NCI-H187 (cell line): Measurements from ENCODE around the gene TTBK1.
"Not testable (repeated sequence)": the region's sequence is repeated elsewhere in the genome, so short reads cannot be mapped to it uniquely, and the experiment has no call there.

Experiments
- DNase-seq, 2 experiments: peaks; one replicate each; lab custom pipeline; 2025; lab: John Stamatoyannopoulos, UW

Gene TTBK1

DNA sequence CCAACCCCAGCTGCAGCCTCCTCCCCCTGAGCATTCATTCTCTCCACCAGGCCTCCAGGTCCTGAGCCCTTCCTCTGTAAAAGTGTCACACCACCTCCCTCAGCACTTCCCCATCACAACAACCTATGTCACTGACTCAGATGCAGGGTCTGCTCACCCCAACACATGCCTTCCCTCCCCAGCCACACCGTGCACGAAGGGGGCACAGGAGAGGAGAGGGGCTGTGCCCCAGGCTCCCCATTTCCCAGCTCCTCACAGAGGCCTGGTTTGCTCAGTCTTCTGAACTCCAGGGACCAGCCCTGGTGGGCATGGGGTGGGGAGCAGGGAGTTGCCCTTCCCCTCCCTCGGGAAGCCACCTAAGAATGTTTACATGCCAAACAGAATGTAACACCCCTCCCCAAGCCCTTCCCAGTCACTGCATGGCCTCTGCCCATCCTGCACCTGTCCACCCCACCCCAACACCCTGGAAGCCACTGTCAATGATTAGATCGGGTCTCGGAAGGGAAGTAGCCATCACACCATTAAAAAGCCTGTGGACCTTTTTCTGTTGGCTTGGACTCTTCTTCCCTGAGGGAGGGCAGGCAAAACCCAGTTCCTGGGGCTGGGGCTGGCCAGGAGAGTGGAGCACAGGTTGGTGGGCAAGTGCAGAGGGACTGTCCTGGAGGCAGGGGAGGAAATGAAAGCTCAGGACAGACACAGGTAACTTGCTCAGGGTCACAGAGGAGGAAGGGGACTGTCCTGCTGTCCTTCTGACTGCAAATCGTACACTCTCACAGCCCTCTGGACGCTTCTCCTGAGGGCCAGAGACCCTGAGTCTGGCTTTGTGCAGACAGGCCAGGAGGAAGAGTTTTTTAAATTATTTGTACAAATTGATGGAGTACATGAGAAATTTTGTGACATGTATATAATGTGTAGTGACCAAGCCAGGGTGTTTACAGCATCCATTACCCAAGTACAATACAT lies 44.7 kb downstream of the TTBK1 start:
- no peak for DNase-seq

GRCh38 chr6:43290339-43290904 lies 47.1 kb downstream of the TTBK1 start:
- no peak for DNase-seq

GRCh38 chr6:43290905-43291355 lies 47.6 kb downstream of the TTBK1 start:
- DNase-seq: no peak

DNA sequence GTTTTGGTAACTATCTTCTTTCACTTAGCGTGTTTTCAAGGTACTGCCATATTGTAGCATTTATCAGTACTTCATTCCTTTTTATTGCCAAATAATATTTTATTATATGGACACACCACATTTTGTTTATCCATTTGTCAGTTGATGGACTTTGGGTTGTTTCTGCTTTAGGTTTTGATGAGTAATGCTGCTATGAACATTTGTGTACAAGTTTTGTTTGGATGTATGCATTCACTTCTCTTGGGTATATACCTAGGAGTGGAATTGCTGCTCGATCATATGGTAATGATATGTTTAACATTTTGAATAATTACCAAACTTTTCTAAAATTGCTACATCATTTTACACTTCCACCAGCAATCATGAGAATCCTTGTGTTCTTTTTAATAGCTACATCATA lies 48.4 kb downstream of the TTBK1 start:
- no peak for DNase-seq

- no peak for DNase-seq
Measured at GRCh38 chr6:43292341-43292740, 49.1 kb downstream of the TTBK1 start.

- DNase-seq: no peak
Measured at GRCh38 chr6:43292763-43293318, 49.6 kb downstream of the TTBK1 start.

DNA sequence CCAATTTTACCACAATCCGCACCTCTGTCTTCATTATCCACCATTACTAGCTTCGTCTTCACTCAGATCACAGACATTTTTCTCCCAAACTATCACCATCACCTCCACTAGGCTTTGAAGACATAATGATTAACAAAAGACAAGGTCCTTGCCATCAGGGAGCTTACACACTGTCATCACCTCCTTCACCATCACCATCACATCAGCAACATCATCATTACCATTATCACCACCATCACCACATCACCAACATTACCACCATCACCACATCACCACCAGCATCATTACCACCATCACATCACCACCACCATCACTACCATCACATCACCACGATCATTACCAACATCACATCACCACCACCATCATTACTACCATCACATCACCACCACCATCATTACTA lies 50.4 kb downstream of the TTBK1 start:
- DNase-seq: no peak

- DNase-seq: no peak
Measured at GRCh38 chr6:43294536-43294935, 51.3 kb downstream of the TTBK1 start.

DNA sequence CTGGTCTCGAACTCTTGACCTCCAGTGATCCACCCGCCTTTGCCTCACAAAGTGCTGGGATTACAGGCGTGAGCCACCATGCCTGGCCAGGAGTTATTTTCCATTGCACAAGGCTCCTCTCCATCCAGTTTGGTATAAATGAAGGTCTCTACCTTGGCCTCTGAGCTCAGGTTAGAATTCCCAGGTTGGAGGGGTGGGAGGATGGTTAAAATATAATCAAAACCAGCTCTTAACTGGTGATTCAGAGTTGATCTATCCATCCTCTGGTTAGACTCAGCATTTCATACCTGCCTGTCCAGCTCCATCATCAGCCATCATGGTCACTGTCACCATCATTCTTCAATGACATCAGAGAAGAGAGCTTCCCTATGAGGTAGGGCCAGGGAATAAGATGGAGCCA lies 52.2 kb downstream of the TTBK1 start:
- no peak for DNase-seq

- DNase-seq: no peak
Measured at GRCh38 chr6:43296780-43297497, 53.7 kb downstream of the TTBK1 start.

DNA sequence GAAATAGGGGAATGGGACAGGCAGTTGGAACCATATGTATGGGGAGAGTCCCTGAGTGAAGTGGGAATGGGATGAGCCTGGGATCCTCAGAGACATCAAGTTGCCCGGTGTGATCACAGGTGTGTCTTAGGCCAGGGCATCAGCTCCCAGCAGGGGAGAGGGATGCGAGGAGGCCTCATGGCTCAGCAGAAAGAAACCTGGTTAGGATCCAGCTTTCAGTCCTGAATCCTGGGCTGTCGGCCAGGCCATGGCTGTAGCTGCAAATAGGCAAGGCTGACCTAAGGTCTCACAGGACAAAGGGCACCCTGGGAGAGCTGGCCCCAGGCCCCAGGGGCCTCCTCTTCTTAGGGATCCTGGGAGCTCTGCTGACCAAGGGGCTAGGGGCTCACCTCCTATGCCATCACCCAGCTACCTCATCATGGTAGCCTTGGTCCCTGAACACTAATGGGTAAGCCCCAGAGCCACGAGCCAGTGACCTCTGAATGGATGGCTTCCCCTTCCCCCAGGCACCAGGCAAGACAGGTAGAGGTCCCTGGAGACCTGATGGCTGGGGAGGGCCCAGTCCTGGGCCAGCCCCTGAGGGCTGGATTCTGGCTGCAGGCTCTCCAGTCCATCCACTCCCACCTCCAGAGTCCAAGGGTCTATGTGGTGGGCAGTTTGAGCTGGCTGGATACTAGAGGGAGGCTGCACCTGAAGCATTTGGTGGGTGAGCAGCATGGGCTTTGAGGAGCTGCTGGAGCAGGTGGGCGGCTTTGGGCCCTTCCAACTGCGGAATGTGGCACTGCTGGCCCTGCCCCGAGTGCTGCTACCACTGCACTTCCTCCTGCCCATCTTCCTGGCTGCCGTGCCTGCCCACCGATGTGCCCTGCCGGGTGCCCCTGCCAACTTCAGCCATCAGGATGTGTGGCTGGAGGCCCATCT lies 54.6 kb downstream of the TTBK1 start, which contains the start of gene SLC22A7:
Gene SLC22A7 (plus strand): TSS at position 617 of the 921 bp plus-strand sequence. CDS start 99 bp downstream, at position 716.
- DNase-seq: no peak

DNA sequence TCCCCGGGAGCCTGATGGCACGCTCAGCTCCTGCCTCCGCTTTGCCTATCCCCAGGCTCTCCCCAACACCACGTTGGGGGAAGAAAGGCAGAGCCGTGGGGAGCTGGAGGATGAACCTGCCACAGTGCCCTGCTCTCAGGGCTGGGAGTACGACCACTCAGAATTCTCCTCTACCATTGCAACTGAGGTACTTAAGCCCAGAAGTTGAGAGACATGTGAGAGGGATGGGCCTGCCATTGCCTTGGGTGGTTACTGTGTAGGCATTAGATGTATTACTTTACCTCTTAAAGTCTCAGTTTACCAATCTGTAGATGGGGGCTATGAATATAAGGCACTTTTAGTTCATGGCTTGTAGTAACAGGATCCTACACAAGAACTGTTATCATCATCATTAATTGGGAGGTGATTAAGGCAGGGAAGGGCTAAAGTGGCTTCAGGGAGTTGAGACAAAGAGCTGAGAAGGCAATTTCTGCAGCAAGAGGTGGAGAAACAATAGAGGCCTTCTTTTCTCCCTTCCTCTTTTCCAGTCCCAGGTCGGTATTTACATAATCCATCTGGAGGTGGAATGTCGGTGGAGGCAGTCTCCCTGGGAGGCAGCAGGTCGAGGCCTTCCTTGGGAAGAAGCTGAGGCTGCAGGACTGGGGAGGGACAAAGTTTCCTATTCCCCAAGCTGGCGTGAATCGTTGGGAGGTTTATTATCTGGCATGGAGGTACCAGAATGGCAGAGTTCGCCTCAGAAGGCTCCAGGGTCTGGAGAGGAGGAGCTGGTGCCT lies 55.5 kb downstream of the TTBK1 start:
- no peak for DNase-seq

DNA sequence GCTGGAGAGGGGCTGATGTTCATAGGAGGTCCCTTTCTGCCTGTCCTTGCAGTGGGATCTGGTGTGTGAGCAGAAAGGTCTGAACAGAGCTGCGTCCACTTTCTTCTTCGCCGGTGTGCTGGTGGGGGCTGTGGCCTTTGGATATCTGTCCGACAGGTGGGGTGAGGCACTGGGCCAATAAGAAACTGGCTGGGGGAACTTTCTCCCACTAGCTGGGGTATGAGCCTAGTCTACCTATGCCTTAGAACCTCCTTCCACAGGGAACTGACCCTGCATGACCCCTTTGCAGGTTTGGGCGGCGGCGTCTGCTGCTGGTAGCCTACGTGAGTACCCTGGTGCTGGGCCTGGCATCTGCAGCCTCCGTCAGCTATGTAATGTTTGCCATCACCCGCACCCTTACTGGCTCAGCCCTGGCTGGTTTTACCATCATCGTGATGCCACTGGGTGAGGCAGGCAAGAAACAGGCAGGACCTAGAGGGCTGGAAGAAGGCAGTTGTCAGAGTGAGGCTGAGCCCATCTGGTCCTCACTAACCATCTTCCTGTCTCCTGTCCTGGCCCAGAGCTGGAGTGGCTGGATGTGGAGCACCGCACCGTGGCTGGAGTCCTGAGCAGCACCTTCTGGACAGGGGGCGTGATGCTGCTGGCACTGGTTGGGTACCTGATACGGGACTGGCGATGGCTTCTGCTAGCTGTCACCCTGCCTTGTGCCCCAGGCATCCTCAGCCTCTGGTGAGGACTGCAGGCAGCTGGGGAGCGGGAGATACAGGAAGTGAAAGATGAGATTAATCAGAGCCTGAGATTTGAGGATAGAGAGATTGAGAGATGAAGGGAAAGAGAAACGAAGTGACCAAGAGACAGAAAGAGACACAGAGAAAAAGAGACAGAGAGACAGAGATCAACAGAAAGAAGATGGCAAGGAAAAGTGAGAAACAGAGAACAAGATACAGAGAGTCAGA lies 56.3 kb downstream of the TTBK1 start:
- DNase-seq: no peak

DNA sequence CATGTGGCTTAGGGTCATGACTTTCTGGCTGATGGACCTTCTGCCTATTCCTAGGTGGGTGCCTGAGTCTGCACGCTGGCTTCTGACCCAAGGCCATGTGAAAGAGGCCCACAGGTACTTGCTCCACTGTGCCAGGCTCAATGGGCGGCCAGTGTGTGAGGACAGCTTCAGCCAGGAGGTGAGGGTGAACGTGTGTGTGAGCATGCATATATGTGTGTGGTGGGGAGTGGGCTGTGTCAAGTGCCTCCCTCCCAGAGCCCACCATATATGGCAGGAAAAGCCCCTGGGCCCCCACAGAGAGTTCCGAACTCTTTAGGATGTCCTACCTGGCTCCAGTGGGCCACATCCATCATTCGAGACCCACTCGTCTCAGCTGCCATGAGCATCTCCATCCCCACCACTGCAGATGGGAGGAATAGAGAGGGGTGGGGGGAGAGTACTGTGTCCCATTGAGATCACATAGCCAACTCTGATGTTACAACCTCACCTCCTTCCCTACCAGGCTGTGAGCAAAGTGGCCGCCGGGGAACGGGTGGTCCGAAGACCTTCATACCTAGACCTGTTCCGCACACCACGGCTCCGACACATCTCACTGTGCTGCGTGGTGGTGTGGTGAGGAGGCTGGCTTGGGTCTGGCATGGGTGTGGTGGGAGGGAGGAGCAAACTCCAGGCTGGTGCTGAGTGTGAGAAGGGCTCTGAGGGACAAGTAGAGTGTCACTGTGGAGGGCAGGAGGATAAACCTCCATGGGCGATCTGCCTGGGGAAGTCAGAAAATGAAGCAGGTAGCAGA lies 58.0 kb downstream of the TTBK1 start:
- no peak for DNase-seq

GRCh38 chr6:43302126-43302525 lies 58.8 kb downstream of the TTBK1 start:
- DNase-seq: no peak

GRCh38 chr6:43303006-43303405 lies 59.7 kb downstream of the TTBK1 start:
- DNase-seq: not testable (repeated sequence)

- DNase-seq: no peak
Measured at GRCh38 chr6:43303751-43304331, 60.6 kb downstream of the TTBK1 start.

DNA sequence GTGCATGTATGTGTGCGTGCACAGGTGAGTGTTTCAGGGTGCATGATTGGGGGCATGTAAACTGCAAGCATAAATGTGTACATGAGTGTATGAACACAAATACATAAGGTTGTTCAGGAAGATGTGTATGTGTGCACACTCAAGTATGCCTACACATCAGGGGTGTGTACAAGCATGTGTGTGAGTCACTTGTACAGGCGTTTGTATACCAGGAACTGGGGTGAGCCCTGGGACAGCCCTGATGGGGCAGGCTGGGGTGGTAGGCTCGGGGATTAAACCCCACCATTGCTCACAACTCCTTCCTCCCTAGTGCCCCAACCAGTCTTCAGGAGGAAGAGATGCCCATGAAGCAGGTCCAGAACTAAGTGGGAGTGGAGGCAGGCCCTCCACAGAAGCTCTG lies 61.1 kb downstream of the TTBK1 start:
- DNase-seq: no peak
